Stimulated activated naive CD8-positive, alpha-beta T cell treated with anti-CD3 and anti-CD28 coated beads, Interleukin-15, Interleukin-2, amounts not matched to agents 100 ng/mL and 50 ng/mL, for 24 hours (primary cell): ENCODE data around the gene DPYD.

Experiments
- H3K27ac Mint-ChIP-seq: one replicate; pipeline ENCODE4 v1.8.0; 2021; ENCODE audit warnings: mild to moderate bottlenecking, mixed read lengths
- H3K27me3 Mint-ChIP-seq: one replicate; pipeline ENCODE4 v1.8.0; 2021; ENCODE audit warnings: mixed read lengths
- H3K36me3 Mint-ChIP-seq: one replicate; pipeline ENCODE4 v1.8.0; 2021; ENCODE audit warnings: low read depth, mixed read lengths
- H3K4me1 Mint-ChIP-seq: one replicate; pipeline ENCODE4 v1.8.0; 2021; ENCODE audit warnings: low read depth, mixed read lengths
- H3K4me3 Mint-ChIP-seq: one replicate; pipeline ENCODE4 v1.8.0; 2021; ENCODE audit warnings: mild to moderate bottlenecking, mixed read lengths
- H3K9me3 Mint-ChIP-seq: one replicate; pipeline ENCODE4 v1.8.0; 2021; ENCODE audit warnings: mixed read lengths

Gene DPYD

GRCh38 chr1:97802011-97802410 is 118.8 kb downstream of the DPYD start:
- peaks cover 11% of the 10 kb centered on the region for H3K36me3 Mint-ChIP-seq
- peaks cover 4% of the 10 kb centered on the region for H3K4me1 Mint-ChIP-seq
- no peaks in the 10 kb centered on the region for H3K27me3 Mint-ChIP-seq
- no peak overlapping the region for H3K27ac Mint-ChIP-seq
- no peak overlapping the region for H3K4me3 Mint-ChIP-seq
- no peaks in the 10 kb centered on the region for H3K9me3 Mint-ChIP-seq

GRCh38 chr1:97797403-97798183 is 123.2 kb downstream of the DPYD start:
- H3K27ac Mint-ChIP-seq: no peak overlapping the region
- H3K4me1 Mint-ChIP-seq: peaks cover 6% of the 10 kb centered on the region
- H3K4me3 Mint-ChIP-seq: no peak overlapping the region
- no peaks in the 10 kb centered on the region for H3K9me3 Mint-ChIP-seq
- no peaks in the 10 kb centered on the region for H3K27me3 Mint-ChIP-seq
- peaks cover 15% of the 10 kb centered on the region for H3K36me3 Mint-ChIP-seq

GRCh38 chr1:97796711-97797110 is 124.1 kb downstream of the DPYD start:
- peaks cover 14% of the 10 kb centered on the region for H3K4me1 Mint-ChIP-seq
- no peak overlapping the region for H3K4me3 Mint-ChIP-seq
- H3K36me3 Mint-ChIP-seq: peaks cover 15% of the 10 kb centered on the region
- H3K9me3 Mint-ChIP-seq: no peaks in the 10 kb centered on the region
- no peak overlapping the region for H3K27ac Mint-ChIP-seq
- no peaks in the 10 kb centered on the region for H3K27me3 Mint-ChIP-seq

- Mint-ChIP-seq H3K27me3 (no peaks in the 10 kb centered on the region), H3K36me3 (peaks cover 3% of the 10 kb centered on the region), H3K9me3 (peaks cover 3% of the 10 kb centered on the region), H3K4me1 (peaks cover 45% of the 10 kb centered on the region), H3K4me3 (no peak overlapping the region), H3K27ac (no peak overlapping the region)
These were observed 128.2 kb downstream of the DPYD start for GRCh38 chr1:97792655-97793054.

GRCh38 chr1:97791251-97791650 is 129.6 kb downstream of the DPYD start:
- H3K4me1 Mint-ChIP-seq: peaks cover 41% of the 10 kb centered on the region
- H3K27ac Mint-ChIP-seq: peak overlapping the region; percentile 70
- peak overlapping the region; percentile 42 for H3K4me3 Mint-ChIP-seq
- H3K36me3 Mint-ChIP-seq: peaks cover 3% of the 10 kb centered on the region
- no peaks in the 10 kb centered on the region for H3K27me3 Mint-ChIP-seq
- peaks cover 3% of the 10 kb centered on the region for H3K9me3 Mint-ChIP-seq

GRCh38 chr1:97787231-97787630 is 133.6 kb downstream of the DPYD start:
- Mint-ChIP-seq H3K27me3 (no peaks in the 10 kb centered on the region), H3K36me3 (no peaks in the 10 kb centered on the region), H3K4me3 (no peak overlapping the region), H3K27ac (no peak overlapping the region), H3K4me1 (peaks cover 44% of the 10 kb centered on the region), H3K9me3 (peaks cover 3% of the 10 kb centered on the region)

GRCh38 chr1:97784661-97785060 is 136.2 kb downstream of the DPYD start:
- Mint-ChIP-seq H3K27me3 (no peaks in the 10 kb centered on the region), H3K9me3 (no peaks in the 10 kb centered on the region), H3K27ac (no peak overlapping the region), H3K4me1 (peaks cover 32% of the 10 kb centered on the region), H3K4me3 (no peak overlapping the region), H3K36me3 (no peaks in the 10 kb centered on the region)

GRCh38 chr1:97783751-97784150 is 137.1 kb downstream of the DPYD start:
- Mint-ChIP-seq H3K27me3 (no peaks in the 10 kb centered on the region), H3K4me1 (peaks cover 23% of the 10 kb centered on the region)

GRCh38 chr1:97781762-97782337 is 139.0 kb downstream of the DPYD start:
- Mint-ChIP-seq H3K27ac (no peak overlapping the region), H3K4me3 (no peak overlapping the region), H3K27me3 (no peaks in the 10 kb centered on the region), H3K36me3 (no peaks in the 10 kb centered on the region), H3K9me3 (no peaks in the 10 kb centered on the region), H3K4me1 (peaks cover 20% of the 10 kb centered on the region)

More at GRCh38 chr1:97783751-97784150, 137.1 kb downstream of the DPYD start:
- Mint-ChIP-seq H3K27ac (no peak overlapping the region), H3K9me3 (no peaks in the 10 kb centered on the region), H3K4me3 (no peak overlapping the region), H3K36me3 (no peaks in the 10 kb centered on the region)

- no peaks in the 10 kb centered on the region for H3K9me3 Mint-ChIP-seq
- no peak overlapping the region for H3K27ac Mint-ChIP-seq
- peaks cover 7% of the 10 kb centered on the region for H3K36me3 Mint-ChIP-seq
- no peaks in the 10 kb centered on the region for H3K27me3 Mint-ChIP-seq
- no peak overlapping the region for H3K4me3 Mint-ChIP-seq
- peaks cover 20% of the 10 kb centered on the region for H3K4me1 Mint-ChIP-seq
These were observed 139.9 kb downstream of the DPYD start for GRCh38 chr1:97780884-97781283.

GRCh38 chr1:97778718-97779117 is 142.1 kb downstream of the DPYD start:
- no peaks in the 10 kb centered on the region for H3K27me3 Mint-ChIP-seq
- H3K9me3 Mint-ChIP-seq: no peaks in the 10 kb centered on the region
- no peak overlapping the region for H3K4me3 Mint-ChIP-seq
- H3K4me1 Mint-ChIP-seq: peaks cover 20% of the 10 kb centered on the region
- no peak overlapping the region for H3K27ac Mint-ChIP-seq
- H3K36me3 Mint-ChIP-seq: peaks cover 7% of the 10 kb centered on the region

GRCh38 chr1:97770376-97770775 is 150.5 kb downstream of the DPYD start:
- Mint-ChIP-seq H3K4me3 (no peak overlapping the region), H3K27me3 (no peaks in the 10 kb centered on the region), H3K27ac (no peak overlapping the region), H3K4me1 (no peaks in the 10 kb centered on the region), H3K36me3 (peaks cover 4% of the 10 kb centered on the region), H3K9me3 (no peaks in the 10 kb centered on the region)

- H3K4me1 Mint-ChIP-seq: no peaks in the 10 kb centered on the region
- H3K36me3 Mint-ChIP-seq: peaks cover 16% of the 10 kb centered on the region
- H3K27ac Mint-ChIP-seq: no peak overlapping the region
- no peak overlapping the region for H3K4me3 Mint-ChIP-seq
- H3K9me3 Mint-ChIP-seq: no peaks in the 10 kb centered on the region
- no peaks in the 10 kb centered on the region for H3K27me3 Mint-ChIP-seq
These were observed 153.5 kb downstream of the DPYD start for GRCh38 chr1:97767381-97767780.

GRCh38 chr1:97764991-97765390 is 155.8 kb downstream of the DPYD start:
- H3K27ac Mint-ChIP-seq: no peak overlapping the region
- H3K36me3 Mint-ChIP-seq: peaks cover 28% of the 10 kb centered on the region
- no peaks in the 10 kb centered on the region for H3K27me3 Mint-ChIP-seq

GRCh38 chr1:97761637-97762036 is 159.2 kb downstream of the DPYD start:
- Mint-ChIP-seq H3K27me3 (no peaks in the 10 kb centered on the region), H3K9me3 (peaks cover 4% of the 10 kb centered on the region), H3K4me1 (no peaks in the 10 kb centered on the region), H3K4me3 (no peak overlapping the region), H3K27ac (no peak overlapping the region), H3K36me3 (peaks cover 35% of the 10 kb centered on the region)

More at GRCh38 chr1:97764991-97765390, 155.8 kb downstream of the DPYD start:
- H3K4me3 Mint-ChIP-seq: no peak overlapping the region
- no peaks in the 10 kb centered on the region for H3K4me1 Mint-ChIP-seq
- peaks cover 4% of the 10 kb centered on the region for H3K9me3 Mint-ChIP-seq

GRCh38 chr1:97759078-97759477 is 161.8 kb downstream of the DPYD start:
- peaks cover 4% of the 10 kb centered on the region for H3K9me3 Mint-ChIP-seq
- peaks cover 27% of the 10 kb centered on the region for H3K36me3 Mint-ChIP-seq
- no peaks in the 10 kb centered on the region for H3K4me1 Mint-ChIP-seq
- no peak overlapping the region for H3K4me3 Mint-ChIP-seq
- no peaks in the 10 kb centered on the region for H3K27me3 Mint-ChIP-seq
- no peak overlapping the region for H3K27ac Mint-ChIP-seq
